GM23248 (cell line): ENCODE data around the gene RPP21. TPM values are rescaled to one million over a fixed set of nuclear protein-coding genes. Genes with fewer than 3 reads are reported as not detected.

ENCODE experiments used
- DNase-seq: peaks from one replicate; pipeline ENCODE4 v3.0.0-alpha.2; 2015
- H2AFZ ChIP-seq: fragments of 200-600 bp; sonication (generic); 2 replicates; pipeline ENCODE4 v1.6.1; 2016; ENCODE audit warnings: antibody characterized with exemption
- H3F3A ChIP-seq: fragments of 200-600 bp; sonication (generic); 2 replicates; pipeline ENCODE4 v1.6.1; 2016; ENCODE audit warnings: mild to moderate bottlenecking, antibody characterized with exemption, mixed run types; ENCODE audit not compliant: insufficient read depth
- H3K27ac ChIP-seq: fragments of 200-600 bp; sonication (generic); 2 replicates; pipeline ENCODE4 v1.5.1; 2016; ENCODE audit warnings: mild to moderate bottlenecking
- H3K27me3 ChIP-seq: fragments of 200-600 bp; sonication (generic); replicated peaks from 2 replicates; pipeline ENCODE4 v1.6.1; 2016; ENCODE audit warnings: mild to moderate bottlenecking; ENCODE audit not compliant: insufficient read depth
- H3K36me3 ChIP-seq: fragments of 200-600 bp; sonication (generic); 2 replicates; pipeline ENCODE4 v1.6.1; 2016; ENCODE audit warnings: low read depth, mild to moderate bottlenecking
- H3K4me1 ChIP-seq: fragments of 200-600 bp; sonication (generic); 2 replicates; pipeline ENCODE4 v1.6.1; 2016; ENCODE audit warnings: mild to moderate bottlenecking; ENCODE audit not compliant: insufficient read depth
- H3K4me2 ChIP-seq: fragments of 200-600 bp; sonication (generic); one replicate; pipeline ENCODE4 v1.6.1; 2016; ENCODE audit warnings: mild to moderate bottlenecking; ENCODE audit not compliant: unreplicated experiment
- H3K4me3 ChIP-seq: fragments of 200-600 bp; sonication (generic); 2 replicates; pipeline ENCODE4 v1.5.1; 2016; ENCODE audit warnings: mild to moderate bottlenecking
- H3K79me2 ChIP-seq: fragments of 200-600 bp; sonication (generic); 2 replicates; pipeline ENCODE4 v1.6.1; 2016; ENCODE audit warnings: mild to moderate bottlenecking; ENCODE audit not compliant: insufficient read depth
- H3K9ac ChIP-seq: fragments of 200-600 bp; sonication (generic); 2 replicates; pipeline ENCODE4 v1.6.1; 2016; ENCODE audit warnings: mild to moderate bottlenecking
- H3K9me2 ChIP-seq: fragments of 200-600 bp; sonication (generic); 2 replicates; pipeline ENCODE4 v1.6.1; 2016; ENCODE audit warnings: mixed run types, mild to moderate bottlenecking, moderate library complexity; ENCODE audit not compliant: insufficient read depth
- H3K9me3 ChIP-seq: fragments of 200-600 bp; sonication (generic); one replicate; pipeline ENCODE4 v1.6.1; 2017; ENCODE audit warnings: low read depth
- H4K20me1 ChIP-seq: fragments of 200-600 bp; sonication (generic); 2 replicates; pipeline ENCODE4 v1.6.0; 2016; ENCODE audit not compliant: insufficient read depth
- EZH2 ChIP-seq: fragments of 200-600 bp; sonication (generic); IDR thresholded peaks from 2 replicates; pipeline ENCODE4 v1.6.1; 2018; ENCODE audit warnings: antibody characterized with exemption, mild to moderate bottlenecking; ENCODE audit not compliant: insufficient read depth, poor library complexity, severe bottlenecking
- EZH2phosphoT487 ChIP-seq: fragments of 200-600 bp; sonication (generic); IDR thresholded peaks from 2 replicates; pipeline ENCODE4 v1.6.1; 2018; ENCODE audit warnings: antibody characterized with exemption, moderate library complexity, mild to moderate bottlenecking, low read depth; ENCODE audit not compliant: insufficient read depth
- WGBS, 2 experiments: methylation state at CpG; one replicate each; pipeline ENCODE4 v1.1.6; 2015 to 2017; ENCODE audit warnings: low lambda C conversion rate in 2 of 2, low coverage in 1 of 2; ENCODE audit errors: missing lambda C conversion rate in 2 of 2; 5-methylcytosine and 5-hydroxymethylcytosine counted together
- in situ Hi-C: fragments of 300-500 bp; cut with MboI; formaldehyde crosslinking; loops from 2 replicates; pipeline ENCODE4 v1.15.0; 2020
- polyA plus RNA-seq: library from polyadenylated mRNA; unstranded; fragments of >200 nt; fragmentation: Nextera tagmentation; extraction: Ambion mirVana; gene quantifications from 2 replicates; pipeline ENCODE4 v1.2.1, GENCODE V29; 2016
- total RNA-seq: library from RNA; depleted of rRNA; stranded (reverse); fragments of >200 nt; shearing (Covaris generic); gene quantifications from 2 replicates; pipeline ENCODE4 v1.2.3, GENCODE V29; 2014

The RPP21 gene
- total and polyA plus RNA-seq, 2 experiments from 2014 or later = 45.8 to 63.4 TPM

DNA sequence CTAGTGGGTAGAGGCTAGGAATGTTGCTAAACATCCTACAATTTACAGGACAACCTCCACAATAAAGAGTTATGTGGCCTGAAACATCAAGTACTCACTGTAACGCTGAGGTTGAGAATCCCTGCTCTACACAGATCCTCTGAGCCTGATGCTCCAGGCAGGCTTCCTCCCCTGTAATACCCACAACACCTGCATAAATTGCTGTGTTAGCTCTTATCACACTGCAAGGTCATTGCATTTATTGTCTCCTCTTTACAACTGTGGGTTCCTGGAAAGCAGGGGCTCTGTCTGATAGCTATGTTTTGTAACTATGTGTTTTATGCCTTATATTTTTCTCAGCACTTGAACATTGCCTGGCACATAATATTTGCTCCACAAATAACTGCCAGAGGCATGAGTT lies 11.6 kb downstream of the RPP21 start:
- no peak for TF ChIP-seq EZH2
- TF ChIP-seq EZH2phosphoT487 = no peak
- WGBS, 2 experiments = 88 to 100% methylated on average over 1 of the region's 1 CpG

DNA sequence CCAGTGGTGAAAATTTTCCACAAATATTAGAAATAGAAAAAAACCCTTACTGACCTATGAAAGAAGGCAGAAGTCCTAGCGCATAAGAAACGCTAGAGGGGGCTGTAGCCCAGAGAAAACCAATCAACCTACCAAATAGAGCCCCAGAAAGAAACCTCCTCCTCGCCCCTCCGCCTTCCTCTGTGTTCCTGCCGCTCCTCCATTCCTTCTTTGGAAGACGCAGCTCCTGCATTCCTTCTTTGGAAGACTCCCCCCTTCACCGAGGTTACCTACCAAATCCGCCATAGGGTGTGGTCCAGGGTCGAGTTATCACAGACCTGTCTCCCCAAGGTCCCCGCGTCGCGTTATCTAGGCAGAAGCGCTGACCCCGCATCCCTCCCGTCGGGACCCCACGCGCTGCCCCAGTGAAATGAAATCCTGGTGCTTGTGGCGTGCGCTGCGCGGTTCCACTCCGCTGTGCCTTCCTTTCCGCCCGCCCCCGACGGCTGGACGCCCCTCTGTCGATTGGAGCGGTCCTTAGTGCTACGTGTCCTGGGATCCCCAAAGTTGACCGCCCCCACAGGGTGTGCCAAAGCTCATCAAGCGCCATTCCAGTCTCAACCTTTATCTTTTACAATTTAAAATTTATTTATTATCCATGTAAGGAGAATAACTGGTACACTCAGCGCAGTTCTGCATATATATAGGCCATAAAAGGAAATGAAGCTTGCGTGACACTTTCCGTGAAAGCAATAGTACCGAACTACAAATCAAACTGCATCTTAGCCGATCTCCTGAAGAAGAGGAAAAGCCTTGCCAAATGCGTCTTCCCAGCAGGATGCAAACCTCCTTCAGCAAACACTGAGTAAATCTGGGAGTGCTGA lies 13.0 kb downstream of the RPP21 start:
- no peaks in the 10 kb centered on the region for H3F3A ChIP-seq
- H3K27me3 ChIP-seq = peaks cover 51% of the 10 kb centered on the region
- no peaks in the 10 kb centered on the region for H4K20me1 ChIP-seq
- peak; percentile 82 for DNase-seq
- H3K4me2 ChIP-seq = peak overlapping the region; percentile 69
- no peak overlapping the region for H3K27ac ChIP-seq
- H3K36me3 ChIP-seq = no peaks in the 10 kb centered on the region
- WGBS, 2 experiments = 10 to 11% methylated on average over 40 of the region's 40 CpGs
- in situ Hi-C loops = no loop called here
- H3K4me3 ChIP-seq = peak overlapping the region; percentile 69
- H3K4me1 ChIP-seq = no peaks in the 10 kb centered on the region
- peak overlapping the region; percentile 83 for H2AFZ ChIP-seq
- H3K9me2 ChIP-seq = no peaks in the 10 kb centered on the region
- TF ChIP-seq EZH2 = peak; percentile 76
- TF ChIP-seq EZH2phosphoT487 = no peak
- no peaks in the 10 kb centered on the region for H3K79me2 ChIP-seq
- H3K9me3 ChIP-seq = no peaks in the 10 kb centered on the region
- H3K9ac ChIP-seq = no peak overlapping the region

More for the DNA sequence above, 11.6 kb downstream of the RPP21 start:
- Histone ChIP-seq H3F3A (no peaks in the 10 kb centered on the region), H3K9me2 (no peaks in the 10 kb centered on the region), H3K4me2 (no peak overlapping the region), H3K4me3 (no peak overlapping the region), H3K36me3 (no peaks in the 10 kb centered on the region), H3K9ac (no peak overlapping the region), H3K27ac (no peak overlapping the region), H4K20me1 (no peaks in the 10 kb centered on the region), H3K27me3 (peaks cover 39% of the 10 kb centered on the region), H3K9me3 (no peaks in the 10 kb centered on the region), H2AFZ (no peak overlapping the region), H3K79me2 (no peaks in the 10 kb centered on the region), H3K4me1 (no peaks in the 10 kb centered on the region)
- in situ Hi-C loops = no loop called here
- no peak for DNase-seq

DNA sequence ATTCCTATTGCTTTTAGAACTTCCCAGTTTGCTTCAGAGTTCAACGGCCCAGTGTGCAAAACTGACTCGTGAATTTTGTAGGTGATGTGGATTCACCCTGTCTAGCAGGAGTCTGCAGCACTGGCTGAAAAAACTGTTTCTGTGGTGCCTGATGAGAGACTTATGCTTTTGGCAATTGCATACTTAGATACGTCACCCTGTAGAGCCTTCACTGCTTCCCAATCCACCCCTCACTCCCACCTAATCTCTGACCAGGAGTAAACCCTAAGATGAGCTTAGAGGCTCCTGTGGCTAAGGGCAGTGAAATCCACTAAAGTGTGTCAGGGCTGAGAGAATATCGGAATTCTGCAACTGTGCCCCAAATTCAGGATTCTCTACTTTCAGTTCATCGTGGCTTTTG lies 14.3 kb downstream of the RPP21 start:
- whole genome bisulfite sequencing, 2 experiments = 60 to 65% methylated on average over 5 of the region's 5 CpGs
- Histone ChIP-seq H3K27me3 (peaks cover 64% of the 10 kb centered on the region), H3K27ac (no peak overlapping the region), H3K9me2 (no peaks in the 10 kb centered on the region), H3K4me2 (no peak overlapping the region), H3K4me3 (no peak overlapping the region), H3K9me3 (no peaks in the 10 kb centered on the region), H3K9ac (no peak overlapping the region), H2AFZ (no peak overlapping the region), H3K36me3 (no peaks in the 10 kb centered on the region), H3K4me1 (no peaks in the 10 kb centered on the region), H4K20me1 (no peaks in the 10 kb centered on the region), H3F3A (no peaks in the 10 kb centered on the region), H3K79me2 (no peaks in the 10 kb centered on the region)
- in situ Hi-C loops = no loop called here
- TF ChIP-seq EZH2 = no peak
- TF ChIP-seq EZH2phosphoT487 = no peak
- no peak for DNase-seq

- peak; percentile 9 for DNase-seq
- no peak overlapping the region for H3K9ac ChIP-seq
- no peaks in the 10 kb centered on the region for H3F3A ChIP-seq
- H3K36me3 ChIP-seq = no peaks in the 10 kb centered on the region
- H3K4me1 ChIP-seq = no peaks in the 10 kb centered on the region
- H2AFZ ChIP-seq = no peak overlapping the region
- no peaks in the 10 kb centered on the region for H3K79me2 ChIP-seq
- in situ Hi-C loops = no loop called here
- H4K20me1 ChIP-seq = no peaks in the 10 kb centered on the region
- no peak overlapping the region for H3K4me2 ChIP-seq
- H3K27ac ChIP-seq = no peak overlapping the region
- no peaks in the 10 kb centered on the region for H3K9me3 ChIP-seq
- peaks cover 73% of the 10 kb centered on the region for H3K27me3 ChIP-seq
- H3K9me2 ChIP-seq = no peaks in the 10 kb centered on the region
- no peak for TF ChIP-seq EZH2phosphoT487
- TF ChIP-seq EZH2 = no peak
- 42 to 52% methylated on average over 13 of the region's 13 CpGs for WGBS, 2 experiments
- H3K4me3 ChIP-seq = no peak overlapping the region
Measured at GRCh38 chr6:30360139-30360538, 15.2 kb downstream of the RPP21 start.
